Measurements from ENCODE around the gene XKR7. TPM values are rescaled to one million over a fixed set of nuclear protein-coding genes. Genes with fewer than 3 reads are reported as not detected.

XKR7 gene
- polyA plus RNA-seq, 1 donor (not counting 4 experiments of a cell fraction or from before 2014, with no cell fraction given) = not detected

GRCh38 chr20:32045999-32046398, 78.0 kb downstream of the XKR7 start:
- TF ChIP-seq EZH2 (IDR thresholded peaks at IDR 0.05; ENCODE audit: low read length) (no peak), CTCF (optimal IDR thresholded peaks at IDR 0.05 in 1 of 3, IDR thresholded peaks at IDR 0.05 in 1 of 3, conservative IDR thresholded peaks at IDR 0.05 in 1 of 3; ENCODE audit: extremely low read depth in 1 of 3, insufficient read depth in 2 of 3, low read length in 3 of 3) (no peak)
- Histone ChIP-seq H3K36me3 (ENCODE audit: control insufficient read depth in 2 of 2, extremely low read depth in 1 of 2, insufficient read depth in 2 of 2, low read length in 2 of 2) (no peaks in the 10 kb centered on the region), H3K27me3 (ENCODE audit: control insufficient read depth, extremely low read depth, insufficient read depth, low read length) (peaks cover 7% of the 10 kb centered on the region), H2AFZ (ENCODE audit: control insufficient read depth, low read length) (no peak overlapping the region), H3K9ac (ENCODE audit: control insufficient read depth, extremely low read depth, insufficient read depth, low read length) (no peak overlapping the region), H3K4me2 (ENCODE audit: control insufficient read depth, extremely low read depth, insufficient read depth, low read depth, low read length) (no peak overlapping the region), H3K4me1 (ENCODE audit: control insufficient read depth, extremely low read depth, insufficient read depth, low read length) (no peaks in the 10 kb centered on the region), H3K4me3 (ENCODE audit: control insufficient read depth in 2 of 3, extremely low read depth in 1 of 3, insufficient read depth in 2 of 3, low read depth in 1 of 3, low read length in 3 of 3) (no peak overlapping the region), H3K9me1 (ENCODE audit: control insufficient read depth, extremely low read depth, insufficient read depth, low read length) (no peaks in the 10 kb centered on the region), H3K27ac (ENCODE audit: control insufficient read depth, insufficient read depth, low read length) (no peak overlapping the region), H3K79me2 (ENCODE audit: control insufficient read depth, insufficient read depth, low read length) (no peaks in the 10 kb centered on the region), H3K9me3 (ENCODE audit: control insufficient read depth, low read depth, low read length) (no peaks in the 10 kb centered on the region), H4K20me1 (ENCODE audit: control insufficient read depth, extremely low read depth, insufficient read depth, low read length) (no peaks in the 10 kb centered on the region)
- DNase-seq (ENCODE audit: low read depth, low spot score) (no peak), FAIRE-seq (no peak)
- dilution Hi-C loops (cut with MboI; ENCODE audit: extremely low pct_ligation_motif_present, low sequenced_read_pairs) = no loop called here

DNA sequence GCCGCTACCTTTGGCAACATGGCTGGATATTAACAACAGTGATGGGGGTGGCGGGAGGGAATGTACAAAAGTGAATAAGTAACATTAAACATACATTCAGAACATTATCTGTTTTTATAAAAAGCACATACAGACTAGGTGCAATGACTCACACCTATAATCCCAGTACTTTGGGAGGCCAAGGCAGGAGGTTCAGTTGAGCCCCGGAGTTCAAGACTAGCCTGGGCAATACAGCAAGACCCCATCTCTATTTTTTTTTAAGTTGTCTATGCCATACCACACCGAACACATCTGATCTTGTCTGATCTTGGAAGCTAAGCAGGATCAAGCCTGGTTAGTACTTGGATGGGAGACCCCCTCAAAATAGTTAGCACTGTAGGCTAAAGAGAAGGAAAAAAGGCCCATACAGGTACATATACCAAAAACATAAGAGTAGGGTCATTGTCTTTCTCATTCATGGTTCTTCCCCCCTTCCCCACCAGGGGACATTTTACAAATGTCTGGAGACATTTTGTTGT, 82.4 kb downstream of the XKR7 start:
- Histone ChIP-seq H3K4me2 (ENCODE audit: control insufficient read depth, extremely low read depth, insufficient read depth, low read depth, low read length) (no peak overlapping the region), H3K9ac (ENCODE audit: control insufficient read depth, extremely low read depth, insufficient read depth, low read length) (no peak overlapping the region), H3K9me3 (ENCODE audit: control insufficient read depth, low read depth, low read length) (no peaks in the 10 kb centered on the region), H3K27me3 (ENCODE audit: control insufficient read depth, extremely low read depth, insufficient read depth, low read length) (peaks cover 40% of the 10 kb centered on the region), H3K9me1 (ENCODE audit: control insufficient read depth, extremely low read depth, insufficient read depth, low read length) (no peaks in the 10 kb centered on the region), H3K4me1 (ENCODE audit: control insufficient read depth, extremely low read depth, insufficient read depth, low read length) (no peaks in the 10 kb centered on the region), H3K4me3 (ENCODE audit: control insufficient read depth in 2 of 3, extremely low read depth in 1 of 3, insufficient read depth in 2 of 3, low read depth in 1 of 3, low read length in 3 of 3) (no peak overlapping the region), H2AFZ (ENCODE audit: control insufficient read depth, low read length) (no peak overlapping the region), H4K20me1 (ENCODE audit: control insufficient read depth, extremely low read depth, insufficient read depth, low read length) (no peaks in the 10 kb centered on the region), H3K79me2 (ENCODE audit: control insufficient read depth, insufficient read depth, low read length) (no peaks in the 10 kb centered on the region), H3K27ac (ENCODE audit: control insufficient read depth, insufficient read depth, low read length) (no peak overlapping the region), H3K36me3 (ENCODE audit: control insufficient read depth in 2 of 2, extremely low read depth in 1 of 2, insufficient read depth in 2 of 2, low read length in 2 of 2) (no peaks in the 10 kb centered on the region)
- DNase-seq (ENCODE audit: low read depth, low spot score) (no peak), FAIRE-seq (no peak)
- TF ChIP-seq CTCF (optimal IDR thresholded peaks at IDR 0.05 in 1 of 3, IDR thresholded peaks at IDR 0.05 in 1 of 3, conservative IDR thresholded peaks at IDR 0.05 in 1 of 3; ENCODE audit: extremely low read depth in 1 of 3, insufficient read depth in 2 of 3, low read length in 3 of 3) (no peak), EZH2 (IDR thresholded peaks at IDR 0.05; ENCODE audit: low read length) (no peak)
- dilution Hi-C loops (cut with MboI; ENCODE audit: extremely low pct_ligation_motif_present, low sequenced_read_pairs) = no loop called here

Data from keratinocyte (primary cell).